ENCODE measurements around the gene GNG7.
A peak's percentile ranks its signal among the peaks of the same experiment; 100 is the strongest.

The GNG7 gene

DNA sequence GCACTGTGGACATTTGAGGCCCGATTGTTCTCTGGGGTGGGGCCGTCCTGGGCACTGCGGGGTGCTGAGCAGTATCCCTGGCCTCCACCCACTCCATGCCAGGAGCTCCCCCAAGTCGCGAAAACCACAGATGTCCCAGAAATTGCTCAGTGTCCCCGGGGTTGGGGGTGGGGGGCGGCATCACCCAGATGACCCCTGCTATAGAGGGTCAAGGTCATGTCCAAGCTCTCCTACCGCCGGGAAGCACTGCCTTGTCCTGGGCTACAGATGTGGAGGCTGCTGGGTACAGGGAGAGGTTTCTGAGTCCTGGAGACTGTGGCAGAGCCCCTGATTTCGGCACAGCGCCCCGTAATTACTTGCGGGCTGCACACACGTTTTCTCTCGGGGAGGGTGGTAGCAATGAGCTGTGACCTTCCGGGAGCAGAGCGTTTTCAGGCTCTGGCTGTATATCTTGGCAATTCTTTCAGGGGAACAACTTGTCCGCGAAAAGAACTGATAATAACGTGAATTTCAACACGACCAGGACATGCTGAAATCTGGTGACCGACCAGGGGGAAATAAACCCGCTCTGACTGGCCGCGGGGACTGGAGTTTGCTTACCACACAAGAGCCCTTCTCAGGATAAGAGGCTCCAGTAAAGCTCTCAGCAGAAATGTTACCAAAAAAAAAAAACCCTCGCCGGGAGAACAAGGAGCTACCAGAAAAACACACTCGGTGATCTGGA lies 68.1 kb downstream of the GNG7 start:
- DNase-seq (ENCODE audit: insufficient read length) (no peak), FAIRE-seq (peak; percentile 79)
- no peak for TF ChIP-seq TAF1 (IDR thresholded peaks at IDR 0.05; ENCODE audit: borderline replicate concordance, low read depth, low read length)
- TF ChIP-seq POLR2AphosphoS5 (IDR thresholded peaks at IDR 0.05; ENCODE audit: low read depth, low read length), result no peak
- TF ChIP-seq POLR2A (IDR thresholded peaks at IDR 0.05; ENCODE audit: low read depth, low read length), result no peak

DNA sequence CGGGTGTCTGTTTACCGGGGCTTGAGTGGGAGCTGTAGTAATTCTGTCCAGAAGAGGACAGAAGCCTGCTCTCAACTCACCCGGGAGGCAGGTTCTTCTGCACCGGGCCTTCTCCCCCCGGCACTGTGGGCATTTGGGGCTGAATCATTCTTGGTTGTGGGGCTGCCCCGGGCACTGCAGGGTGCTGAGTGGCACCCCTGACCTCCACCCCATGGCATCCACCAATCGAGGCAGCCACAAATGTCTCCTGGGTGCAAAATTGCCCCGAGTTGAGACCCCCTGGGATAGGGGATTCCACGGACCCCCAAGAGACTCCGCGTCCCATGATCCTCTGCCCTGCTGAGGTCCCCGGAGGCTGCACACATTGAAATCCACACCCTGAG lies 68.8 kb downstream of the GNG7 start:
- TF ChIP-seq TAF1 (IDR thresholded peaks at IDR 0.05; ENCODE audit: borderline replicate concordance, low read depth, low read length), result no peak
- TF ChIP-seq POLR2A (IDR thresholded peaks at IDR 0.05; ENCODE audit: low read depth, low read length), result no peak
- TF ChIP-seq POLR2AphosphoS5 (IDR thresholded peaks at IDR 0.05; ENCODE audit: low read depth, low read length), result no peak
- FAIRE-seq, result peak; percentile 64
- no peak for DNase-seq (ENCODE audit: insufficient read length)

DNA sequence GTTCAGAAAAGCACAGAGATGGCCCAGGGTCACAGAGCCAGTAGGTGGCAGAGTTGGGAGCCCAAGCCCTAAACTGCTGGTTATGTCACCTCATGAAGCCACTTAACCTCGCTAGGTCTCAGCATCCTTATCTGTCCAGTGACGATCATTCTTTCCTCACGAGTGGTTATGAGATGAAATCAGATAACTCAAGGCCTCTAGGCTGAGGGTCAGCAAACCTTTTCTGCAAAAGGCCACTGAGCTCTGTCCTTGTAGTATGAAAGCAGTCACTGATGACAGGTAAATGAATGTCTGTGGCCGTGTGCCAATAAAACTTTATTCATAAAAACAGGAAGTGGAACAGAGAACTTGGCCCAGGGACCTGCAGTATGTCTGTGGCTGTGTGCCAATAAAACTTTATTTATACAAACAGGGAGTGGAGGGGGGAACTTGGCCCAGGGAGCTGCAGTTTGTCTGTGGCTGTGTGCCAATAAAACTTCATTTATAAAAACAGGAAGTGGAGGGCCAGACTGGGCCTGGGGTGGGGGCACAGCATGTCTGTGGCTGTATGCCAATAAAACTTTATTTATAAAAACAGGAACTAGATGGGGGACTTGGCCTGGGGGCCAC lies 71.2 kb downstream of the GNG7 start:
- TF ChIP-seq POLR2AphosphoS5 (IDR thresholded peaks at IDR 0.05; ENCODE audit: low read depth, low read length), result no peak
- no peak for TF ChIP-seq TAF1 (IDR thresholded peaks at IDR 0.05; ENCODE audit: borderline replicate concordance, low read depth, low read length)
- TF ChIP-seq POLR2A (IDR thresholded peaks at IDR 0.05; ENCODE audit: low read depth, low read length), result no peak
- peak; percentile 30 for FAIRE-seq
- DNase-seq (ENCODE audit: insufficient read length), result no peak

DNA sequence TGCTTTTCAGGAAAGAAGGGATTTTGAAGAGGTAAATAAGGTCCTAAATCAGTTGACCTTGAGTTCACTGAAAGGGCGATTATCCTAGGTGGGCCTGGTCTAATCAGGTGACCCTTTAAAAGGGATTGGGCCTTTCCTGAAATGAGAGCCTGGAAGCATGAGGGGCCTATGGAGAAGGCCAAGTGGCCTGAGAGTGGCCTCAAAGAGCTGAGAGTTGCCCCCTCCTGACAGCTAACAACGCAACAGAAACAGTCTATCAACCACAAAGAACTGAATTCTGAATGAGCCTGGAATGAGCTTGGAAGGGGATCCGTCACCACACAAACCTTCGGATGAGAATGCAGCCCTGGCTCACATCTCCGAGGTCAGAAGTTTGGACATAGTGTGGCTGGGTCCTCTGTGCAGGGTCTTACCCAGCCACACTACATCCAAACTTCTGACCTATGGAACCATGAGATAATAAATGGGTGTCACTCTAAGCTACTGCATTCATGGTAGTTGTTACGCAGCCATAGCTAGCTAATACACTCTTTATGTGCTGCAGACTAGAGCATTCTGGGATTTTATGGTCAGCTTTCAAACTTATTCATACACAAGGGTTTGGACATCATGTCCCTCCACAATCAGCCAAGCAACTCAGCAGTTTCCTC lies 72.0 kb downstream of the GNG7 start:
- DNase-seq (ENCODE audit: insufficient read length) (no peak), FAIRE-seq (no peak)
- TF ChIP-seq TAF1 (IDR thresholded peaks at IDR 0.05; ENCODE audit: borderline replicate concordance, low read depth, low read length) (no peak), POLR2A (IDR thresholded peaks at IDR 0.05; ENCODE audit: low read depth, low read length) (no peak), POLR2AphosphoS5 (IDR thresholded peaks at IDR 0.05; ENCODE audit: low read depth, low read length) (no peak)

DNA sequence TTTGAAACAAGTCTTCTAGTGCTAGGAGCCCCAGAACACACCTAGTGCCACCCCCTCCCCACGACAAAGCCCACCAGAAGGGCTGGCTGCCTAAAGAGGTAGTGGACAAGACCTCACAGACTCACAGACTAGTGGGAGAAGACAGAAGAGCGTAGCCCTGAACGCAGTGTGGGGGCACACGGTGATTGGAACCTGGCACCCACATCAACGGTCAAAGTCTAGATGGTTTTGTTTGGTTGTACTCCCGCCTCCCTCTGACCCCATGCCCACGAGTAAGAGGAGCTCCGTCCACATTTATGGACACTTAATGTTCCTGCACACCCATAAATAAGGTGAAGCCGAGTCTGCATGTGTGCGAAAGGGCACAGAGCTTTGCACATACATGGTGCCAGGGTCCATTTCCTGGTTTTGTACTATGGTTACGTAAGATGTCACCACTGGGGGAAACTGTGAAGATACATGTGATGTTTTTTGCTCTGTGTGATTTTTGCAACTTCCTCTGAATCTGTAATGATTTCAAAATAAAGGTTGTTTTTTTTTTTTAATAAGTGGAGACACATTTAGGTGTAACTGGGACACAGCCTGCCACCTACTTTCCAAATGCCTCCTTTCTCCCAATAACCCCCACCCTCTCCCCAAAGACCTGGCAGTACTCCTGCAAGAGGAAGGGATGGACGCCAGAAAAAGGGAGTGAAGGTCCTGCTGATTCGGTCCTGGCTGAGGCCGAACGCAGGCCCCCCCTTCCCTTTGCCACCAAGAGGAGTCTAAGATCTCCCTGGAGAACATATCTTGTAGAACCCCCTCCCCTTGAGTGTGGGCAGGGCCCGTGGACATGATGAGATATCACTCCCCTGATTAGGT lies 72.8 kb downstream of the GNG7 start:
- TF ChIP-seq POLR2A (IDR thresholded peaks at IDR 0.05; ENCODE audit: low read depth, low read length), result no peak
- TF ChIP-seq POLR2AphosphoS5 (IDR thresholded peaks at IDR 0.05; ENCODE audit: low read depth, low read length), result no peak
- no peak for TF ChIP-seq TAF1 (IDR thresholded peaks at IDR 0.05; ENCODE audit: borderline replicate concordance, low read depth, low read length)
- no peak for FAIRE-seq
- DNase-seq (ENCODE audit: insufficient read length), result no peak

DNA sequence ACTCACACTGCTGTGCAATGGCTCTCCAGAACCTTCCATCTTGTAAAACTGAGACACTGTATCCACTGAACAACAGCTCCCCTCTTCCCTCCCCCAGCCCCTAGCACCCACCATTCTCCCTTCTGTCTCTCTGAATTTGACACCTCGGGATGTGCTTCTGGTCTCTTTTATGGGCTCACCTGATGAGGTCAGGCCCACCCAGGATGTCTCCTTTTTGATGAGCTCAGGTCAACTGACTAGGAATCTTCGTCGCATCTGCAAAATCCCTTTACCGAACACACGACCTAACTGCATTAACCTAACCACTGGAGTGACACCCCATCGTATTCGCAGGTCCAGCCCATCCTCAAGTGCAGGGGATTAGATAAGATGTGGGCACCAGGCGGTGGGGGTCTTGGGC lies 73.9 kb downstream of the GNG7 start:
- no peak for DNase-seq (ENCODE audit: insufficient read length)
- FAIRE-seq, result no peak
- TF ChIP-seq TAF1 (IDR thresholded peaks at IDR 0.05; ENCODE audit: borderline replicate concordance, low read depth, low read length) (no peak), POLR2A (IDR thresholded peaks at IDR 0.05; ENCODE audit: low read depth, low read length) (no peak), POLR2AphosphoS5 (IDR thresholded peaks at IDR 0.05; ENCODE audit: low read depth, low read length) (no peak)

DNA sequence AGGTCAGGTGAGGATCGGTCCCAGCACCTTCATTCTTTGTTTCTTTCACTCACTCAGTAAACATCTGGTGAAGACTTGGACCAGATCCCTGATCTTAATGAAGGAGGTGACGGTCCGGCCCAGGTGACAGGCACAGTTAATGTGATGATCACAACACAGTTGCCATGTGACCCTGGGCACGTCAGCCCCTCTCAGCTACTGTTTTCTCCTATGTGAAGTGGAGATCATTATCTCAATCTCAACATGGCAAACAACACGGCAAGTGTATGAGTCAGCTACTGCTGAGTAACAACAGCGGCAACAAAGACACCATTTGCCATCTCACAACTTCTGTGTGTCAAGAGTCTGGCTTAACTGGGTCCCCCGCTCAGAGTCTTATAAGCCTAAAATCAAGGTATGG lies 74.6 kb downstream of the GNG7 start:
- TF ChIP-seq TAF1 (IDR thresholded peaks at IDR 0.05; ENCODE audit: borderline replicate concordance, low read depth, low read length), result no peak
- TF ChIP-seq POLR2AphosphoS5 (IDR thresholded peaks at IDR 0.05; ENCODE audit: low read depth, low read length), result no peak
- no peak for TF ChIP-seq POLR2A (IDR thresholded peaks at IDR 0.05; ENCODE audit: low read depth, low read length)
- DNase-seq (ENCODE audit: insufficient read length) (no peak), FAIRE-seq (peak; percentile 89)

DNA sequence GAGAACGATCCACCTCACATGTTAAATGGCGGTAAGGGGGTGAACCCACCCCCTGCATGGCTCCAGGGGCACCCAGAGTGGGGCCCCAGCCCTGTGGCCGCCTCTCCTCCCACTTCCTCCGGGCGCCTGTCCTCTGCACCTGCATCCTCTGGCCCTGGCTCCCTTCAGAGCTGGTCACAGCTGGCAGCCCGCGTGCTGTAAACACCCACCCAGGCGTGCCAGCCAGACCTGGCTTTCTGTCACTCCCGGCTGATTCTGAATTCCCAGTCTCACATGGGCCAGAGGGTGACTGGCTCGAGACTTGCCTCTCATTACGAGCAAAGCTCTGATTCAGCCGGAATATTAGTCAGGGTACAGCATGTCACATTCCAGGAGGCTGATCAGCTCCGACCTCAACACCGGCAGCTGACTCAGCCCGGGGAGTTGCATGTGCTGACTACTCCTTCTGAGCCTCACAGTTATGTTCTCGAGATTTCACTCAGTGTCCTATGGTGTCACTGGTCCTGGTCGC lies 75.1 kb downstream of the GNG7 start:
- no peak for DNase-seq (ENCODE audit: insufficient read length)
- no peak for FAIRE-seq
- TF ChIP-seq POLR2AphosphoS5 (IDR thresholded peaks at IDR 0.05; ENCODE audit: low read depth, low read length) (no peak), TAF1 (IDR thresholded peaks at IDR 0.05; ENCODE audit: borderline replicate concordance, low read depth, low read length) (no peak), POLR2A (IDR thresholded peaks at IDR 0.05; ENCODE audit: low read depth, low read length) (no peak)

DNA sequence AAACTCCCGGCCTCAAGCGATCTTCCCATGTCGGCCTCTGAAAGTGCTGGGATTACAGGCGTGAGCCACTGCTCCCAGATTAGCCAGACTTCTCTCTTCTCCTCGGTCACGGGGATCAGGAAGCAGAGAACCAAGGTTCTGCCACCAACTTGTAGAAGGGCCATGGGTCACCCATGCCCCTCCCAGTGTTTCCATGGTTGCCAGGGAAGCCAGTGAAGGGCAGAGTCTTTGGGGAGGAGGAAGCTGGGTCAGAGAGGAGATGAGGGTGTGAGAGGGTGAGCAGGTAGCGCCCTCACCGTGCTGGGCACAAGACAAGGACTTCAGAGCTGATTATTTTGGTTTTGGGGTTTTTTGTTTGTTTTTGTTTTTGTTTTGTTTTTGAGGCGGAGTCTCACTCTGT lies 77.1 kb downstream of the GNG7 start:
- DNase-seq (ENCODE audit: insufficient read length) (no peak), FAIRE-seq (no peak)

DNA sequence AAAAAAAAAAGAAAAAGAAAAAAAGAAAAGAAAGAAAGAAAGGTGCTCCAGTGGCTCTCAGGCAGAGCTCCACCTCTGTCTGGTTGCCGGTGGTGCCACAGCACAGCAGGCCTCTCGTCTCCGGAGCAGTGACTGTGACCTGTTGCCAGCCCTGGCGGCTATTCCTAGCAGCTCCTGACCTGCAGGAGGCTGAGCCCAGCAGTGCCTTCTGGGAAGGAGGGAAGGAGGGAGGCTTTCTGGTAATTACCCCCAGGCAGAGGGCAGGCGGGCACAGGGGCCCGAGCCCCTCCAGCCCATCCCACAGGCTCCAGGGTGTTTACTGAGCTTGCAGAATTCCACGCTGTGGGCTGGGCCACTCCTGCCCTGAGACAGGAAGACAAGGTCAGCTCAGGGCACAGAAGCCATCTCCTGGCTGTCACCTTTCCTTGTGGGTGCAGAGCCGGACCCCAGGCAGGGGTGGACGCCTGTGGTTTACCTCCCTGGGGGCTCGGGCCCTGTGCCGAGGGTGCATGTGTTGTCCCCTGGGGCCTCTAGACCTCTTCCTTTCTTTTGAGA lies 77.9 kb downstream of the GNG7 start:
- no peak for DNase-seq (ENCODE audit: insufficient read length)
- FAIRE-seq, result peak; percentile 74
- no peak for TF ChIP-seq TAF1 (IDR thresholded peaks at IDR 0.05; ENCODE audit: borderline replicate concordance, low read depth, low read length)

More for the DNA sequence above, 77.1 kb downstream of the GNG7 start:
- TF ChIP-seq POLR2A (IDR thresholded peaks at IDR 0.05; ENCODE audit: low read depth, low read length) (no peak), TAF1 (IDR thresholded peaks at IDR 0.05; ENCODE audit: borderline replicate concordance, low read depth, low read length) (no peak), POLR2AphosphoS5 (IDR thresholded peaks at IDR 0.05; ENCODE audit: low read depth, low read length) (no peak)

DNA sequence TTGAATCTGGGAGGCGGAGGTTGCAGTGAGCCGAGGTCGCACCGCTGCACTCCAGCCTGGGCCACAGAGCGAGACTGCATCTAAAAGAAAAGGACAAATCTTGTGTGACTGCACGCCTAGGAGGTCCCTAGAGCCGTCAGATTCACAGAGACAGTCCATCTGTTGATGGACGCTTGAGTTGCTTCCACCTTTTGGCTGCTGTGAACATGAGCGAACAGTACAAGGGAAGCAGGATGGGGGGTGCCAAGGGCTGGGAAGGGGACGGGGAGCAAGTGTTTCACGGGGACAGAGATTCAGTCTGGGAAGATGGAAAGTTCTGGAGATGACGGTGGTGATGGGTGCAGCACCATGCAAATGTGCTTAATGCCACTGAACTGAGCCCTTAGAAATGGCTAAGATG lies 78.7 kb downstream of the GNG7 start:
- no peak for DNase-seq (ENCODE audit: insufficient read length)
- FAIRE-seq, result peak; percentile 89
- no peak for TF ChIP-seq POLR2AphosphoS5 (IDR thresholded peaks at IDR 0.05; ENCODE audit: low read depth, low read length)
- no peak for TF ChIP-seq TAF1 (IDR thresholded peaks at IDR 0.05; ENCODE audit: borderline replicate concordance, low read depth, low read length)
- no peak for TF ChIP-seq POLR2A (IDR thresholded peaks at IDR 0.05; ENCODE audit: low read depth, low read length)
